ENCODE measurements around the gene ARHGAP6. TPM values are rescaled to one million over a fixed set of nuclear protein-coding genes. Genes with fewer than 3 reads are reported as not detected.

Gene ARHGAP6
- total and polyA plus RNA-seq, 9 donors = 14.1 to 32.9 (median 20.3) TPM

- TF ChIP-seq CTCF (IDR thresholded peaks at IDR 0.05) (no peak), POLR2A (IDR thresholded peaks at IDR 0.05) (no peak), EP300 (IDR thresholded peaks at IDR 0.05) (no peak)
- intact Hi-C loops (cut with DNase I) = loop anchor here in 2 of 4 donors (10.0 kb wide), 4 partner anchors 151 to 391 kb away; no protein-coding TSS in a partner anchor
- Histone ChIP-seq H3K36me3 (no peaks in the 10 kb centered on the region), H3K4me3 (no peak overlapping the region), H3K4me1 (ENCODE audit: insufficient read depth) (peaks cover 3% of the 10 kb centered on the region), H3K27me3 (no peaks in the 10 kb centered on the region), H3K9me3 (no peaks in the 10 kb centered on the region), H3K27ac (no peak overlapping the region)
- WGBS, 3 donors = 72 to 82% (median 76%) methylated on average over 5 of the region's 5 CpGs
- DNase-seq = no peak
Measured at GRCh38 chrX:11535156-11535919, 130.4 kb downstream of the ARHGAP6 start.

GRCh38 chrX:11533199-11533651 is 132.5 kb downstream of the ARHGAP6 start:
- WGBS, 3 donors = 1 to 6% (median 2%) methylated on average over 2 of the region's 2 CpGs
- no peak for DNase-seq
- H3K4me3 ChIP-seq = no peak overlapping the region
- H3K27me3 ChIP-seq = no peaks in the 10 kb centered on the region
- H3K27ac ChIP-seq = peak overlapping the region in 1 of 2 donors; percentile 46
- H3K4me1 ChIP-seq (ENCODE audit: insufficient read depth) = peaks cover 7% of the 10 kb centered on the region
- TF ChIP-seq EP300 (IDR thresholded peaks at IDR 0.05) = no peak
- peak; percentile 78 to 98 (median 93) for TF ChIP-seq CTCF (IDR thresholded peaks at IDR 0.05)
- intact Hi-C loops (cut with DNase I) = loop anchor here in 3 of 4 donors (5.0 to 10.0 kb wide), 5 partner anchors 148 to 388 kb away; partner anchors contain the start of gene MSL3 (in 2 of the 3)
- no peaks in the 10 kb centered on the region for H3K9me3 ChIP-seq
- no peaks in the 10 kb centered on the region for H3K36me3 ChIP-seq

- Histone ChIP-seq H3K4me3 (no peak overlapping the region), H3K9me3 (no peaks in the 10 kb centered on the region), H3K27me3 (no peaks in the 10 kb centered on the region), H3K27ac (peak overlapping the region in 1 of 2 donors; percentile 46), H3K36me3 (no peaks in the 10 kb centered on the region), H3K4me1 (ENCODE audit: insufficient read depth) (peaks cover 7% of the 10 kb centered on the region)
- DNase-seq = peak in 2 of 5 donors; percentile 30 to 38
- TF ChIP-seq EP300 (IDR thresholded peaks at IDR 0.05) (no peak), CTCF (IDR thresholded peaks at IDR 0.05) (no peak), POLR2A (IDR thresholded peaks at IDR 0.05) (no peak)
- intact Hi-C loops (cut with DNase I) = loop anchor here in 3 of 4 donors (5.0 to 10.0 kb wide), 5 partner anchors 148 to 388 kb away; partner anchors contain the start of gene MSL3 (in 2 of the 3)
Measured at GRCh38 chrX:11532291-11533078, 133.2 kb downstream of the ARHGAP6 start.

- H3K27ac ChIP-seq = peak overlapping the region in 1 of 2 donors; percentile 35
- no peak overlapping the region for H3K4me3 ChIP-seq
- 12 to 22% (median 17%) methylated on average over 1 of the region's 1 CpG for WGBS, 3 donors
- no peak for DNase-seq
- H3K9me3 ChIP-seq = no peaks in the 10 kb centered on the region
- H3K27me3 ChIP-seq = no peaks in the 10 kb centered on the region
- H3K36me3 ChIP-seq = no peaks in the 10 kb centered on the region
- no peak for TF ChIP-seq EP300 (IDR thresholded peaks at IDR 0.05)
- peak in 1 of 3 donors; percentile 11 for TF ChIP-seq CTCF (IDR thresholded peaks at IDR 0.05)
- peaks cover 7% of the 10 kb centered on the region for H3K4me1 ChIP-seq (ENCODE audit: insufficient read depth)
- intact Hi-C loops (cut with DNase I) = loop anchor here in 3 of 4 donors (5.0 to 10.0 kb wide), 5 partner anchors 146 to 386 kb away; partner anchors contain the start of gene MSL3 (in 2 of the 3)
Measured at GRCh38 chrX:11531226-11531625, 134.5 kb downstream of the ARHGAP6 start.

Data from ovary (tissue), 9 donors.